Ureter (tissue), 1 donor: Measurements from ENCODE around the gene PTGR3. TPM values are rescaled to one million over a fixed set of nuclear protein-coding genes. Genes with fewer than 3 reads are reported as not detected.

ENCODE experiments used
- DNase-seq: peaks from one replicate; pipeline ENCODE4 v3.0.0-alpha.2; 2020; ENCODE audit warnings: low spot score
- total RNA-seq: library from RNA; stranded (reverse); gene quantifications from one replicate; pipeline ENCODE4 v1.2.4, GENCODE V29; 2023
- donor health status: DM: yes; HTN: yes; CAD: no.

The PTGR3 gene, protein sequence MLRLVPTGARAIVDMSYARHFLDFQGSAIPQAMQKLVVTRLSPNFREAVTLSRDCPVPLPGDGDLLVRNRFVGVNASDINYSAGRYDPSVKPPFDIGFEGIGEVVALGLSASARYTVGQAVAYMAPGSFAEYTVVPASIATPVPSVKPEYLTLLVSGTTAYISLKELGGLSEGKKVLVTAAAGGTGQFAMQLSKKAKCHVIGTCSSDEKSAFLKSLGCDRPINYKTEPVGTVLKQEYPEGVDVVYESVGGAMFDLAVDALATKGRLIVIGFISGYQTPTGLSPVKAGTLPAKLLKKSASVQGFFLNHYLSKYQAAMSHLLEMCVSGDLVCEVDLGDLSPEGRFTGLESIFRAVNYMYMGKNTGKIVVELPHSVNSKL
- total RNA-seq, result 31.5 TPM

DNA sequence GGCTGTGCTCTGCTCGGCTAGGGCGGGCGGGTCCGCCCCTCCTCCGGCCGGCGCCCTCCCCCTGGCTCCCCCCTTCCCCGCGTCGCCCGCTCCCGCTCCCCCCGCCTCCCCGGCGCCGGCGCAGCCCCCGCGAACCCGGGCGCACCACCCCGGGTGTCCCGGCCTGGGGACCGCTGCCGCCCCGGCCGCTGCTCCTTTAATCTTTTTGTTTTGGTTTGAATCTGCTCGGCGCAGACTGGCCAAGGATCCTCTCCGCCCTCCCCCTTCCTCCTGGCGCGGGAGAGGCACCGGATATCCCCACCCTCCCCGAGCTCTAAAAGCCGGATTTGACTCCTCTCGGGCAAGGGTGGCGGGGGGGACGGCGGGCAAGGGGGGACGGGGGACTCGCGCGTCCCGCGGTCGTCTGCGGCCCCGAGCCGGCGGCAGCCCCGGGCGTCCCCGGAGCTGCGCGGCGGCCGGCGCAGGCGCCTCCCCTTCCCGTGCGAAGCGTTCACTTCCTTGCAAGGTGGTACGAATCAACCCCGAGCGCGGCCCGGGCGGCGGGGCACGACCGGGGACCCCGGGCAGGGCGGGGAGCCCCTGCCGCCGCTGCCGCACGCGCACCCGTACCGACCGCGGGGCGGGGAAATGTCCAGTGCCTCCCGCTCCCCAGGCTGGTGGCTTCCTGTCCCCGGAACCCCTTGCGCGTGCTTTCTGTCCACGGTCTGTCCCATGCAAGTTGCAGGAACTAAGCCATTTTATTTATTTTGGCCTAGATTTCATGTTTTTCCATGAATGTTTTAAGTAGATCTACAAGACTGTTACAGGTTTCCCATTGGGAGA is at the start of gene PTGR3:
Gene PTGR3 (minus strand): TSS at position 11 of the 822 bp plus-strand sequence. CDS start 81 bp downstream, outside the sequence.
- DNase-seq, result peak; percentile 91

DNA sequence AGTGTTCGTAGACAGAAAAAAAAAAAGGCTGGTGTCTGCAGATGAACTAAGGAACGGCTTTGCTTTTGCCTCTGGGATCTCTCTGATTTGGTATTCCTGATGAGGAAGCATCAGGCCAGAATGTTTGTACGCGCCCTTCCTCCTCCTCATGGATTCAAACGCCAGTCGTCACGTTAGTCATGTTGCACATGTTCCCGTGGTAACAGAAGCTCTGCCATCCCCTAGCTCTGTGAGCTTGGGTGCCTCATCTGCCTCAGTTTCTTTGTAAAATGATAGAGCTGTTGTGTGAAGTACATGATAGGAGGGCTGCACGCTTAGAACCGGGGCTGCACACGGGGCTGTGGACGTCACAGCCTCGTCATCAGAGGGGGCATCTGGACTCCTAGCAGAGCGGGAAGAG is 48.7 kb upstream of the PTGR3 start:
- DNase-seq, result no peak

DNA sequence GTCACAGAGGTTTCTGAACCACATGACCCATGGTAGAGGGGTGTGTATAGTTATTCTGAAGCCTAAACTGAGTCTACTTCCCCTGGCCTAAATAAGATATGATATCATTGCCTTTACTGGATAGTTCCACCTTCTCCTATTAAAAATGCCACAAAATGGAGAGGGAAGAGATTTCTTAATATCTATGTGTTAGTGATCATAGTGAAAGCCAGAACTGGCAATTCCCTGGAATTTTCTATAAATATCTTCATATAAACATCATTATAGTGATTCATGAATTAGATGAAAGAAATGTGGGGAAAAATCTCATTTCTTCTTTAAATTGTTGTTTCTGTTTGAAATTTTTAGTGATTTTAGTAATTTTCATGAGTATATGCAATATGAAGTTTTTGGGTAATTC is 47.4 kb upstream of the PTGR3 start:
- DNase-seq, result no peak

DNA sequence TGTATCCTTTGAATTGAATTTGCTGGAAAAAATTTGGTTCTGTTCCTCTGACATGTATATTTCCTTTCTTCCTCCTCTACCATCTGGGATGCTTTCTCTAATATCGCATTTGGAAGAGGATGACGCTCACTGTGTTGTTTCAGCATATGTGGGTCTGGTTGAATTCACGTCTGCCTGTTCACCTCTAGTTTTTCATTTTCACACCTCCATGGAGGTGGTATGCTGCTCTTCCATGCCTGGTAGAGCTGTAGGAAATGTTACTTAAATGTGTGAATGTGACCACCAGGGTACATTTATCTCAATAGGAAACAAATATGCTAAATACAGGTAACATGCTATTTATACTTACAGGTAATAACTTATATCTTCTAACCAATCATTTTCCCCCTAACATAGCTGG is 46.2 kb upstream of the PTGR3 start:
- no peak for DNase-seq

DNA sequence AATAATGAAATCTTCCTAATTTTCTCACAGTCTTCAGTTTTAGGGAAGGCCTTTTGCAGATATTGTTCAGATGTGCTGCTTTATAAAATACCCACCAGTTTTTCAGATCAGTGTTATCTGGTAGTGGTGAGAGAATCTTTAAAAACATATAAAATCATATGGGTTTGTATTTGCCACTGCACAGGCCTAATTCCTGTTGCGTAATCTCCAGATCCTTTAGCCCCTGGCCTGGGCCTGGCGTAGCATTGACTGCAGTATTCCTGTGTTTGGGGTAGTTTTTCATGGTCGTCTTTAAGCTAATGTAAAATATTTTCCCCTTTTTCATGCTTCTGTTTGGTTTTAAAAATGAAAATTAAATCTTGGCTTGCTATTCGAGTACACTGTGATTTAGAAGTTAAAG is 44.8 kb upstream of the PTGR3 start:
- no peak for DNase-seq

DNA sequence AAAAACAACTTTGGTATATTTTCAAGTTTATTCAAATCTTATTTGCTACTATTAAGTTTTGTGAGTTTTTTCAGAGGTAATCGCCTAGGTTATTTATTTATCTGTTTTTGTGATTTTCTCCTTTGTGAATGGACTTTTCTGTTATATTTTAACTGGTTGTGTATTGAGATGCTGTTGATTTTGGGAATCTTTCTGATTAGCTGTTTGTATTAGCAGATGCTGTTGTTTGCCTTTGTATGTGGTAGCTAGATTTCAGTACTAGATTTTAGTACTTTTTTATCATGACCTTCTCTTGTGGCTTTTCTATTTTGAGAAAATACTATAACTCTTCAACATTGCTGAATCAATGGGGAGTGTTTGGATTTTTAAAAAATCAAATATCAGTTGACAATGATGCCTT is 44.1 kb upstream of the PTGR3 start:
- DNase-seq, result no peak

DNA sequence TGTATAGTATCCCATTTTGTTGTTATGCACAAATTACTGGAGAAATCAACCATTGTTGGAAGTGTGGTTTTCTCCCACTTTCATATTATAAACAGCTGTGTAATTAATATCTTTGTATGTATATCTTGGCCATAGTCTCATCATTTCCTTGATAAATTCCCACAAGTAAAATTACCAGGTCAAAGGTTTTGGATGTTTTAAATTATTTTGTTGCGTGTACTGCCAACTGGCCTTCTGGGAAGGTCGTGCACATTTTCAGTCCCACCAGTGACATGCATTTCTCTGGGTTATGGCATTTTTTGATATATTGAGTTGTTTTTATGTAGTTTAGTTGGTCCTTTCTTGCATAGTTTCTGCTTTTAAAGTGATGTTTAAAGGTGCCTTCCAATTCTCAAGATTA is 43.2 kb upstream of the PTGR3 start:
- DNase-seq, result no peak

DNA sequence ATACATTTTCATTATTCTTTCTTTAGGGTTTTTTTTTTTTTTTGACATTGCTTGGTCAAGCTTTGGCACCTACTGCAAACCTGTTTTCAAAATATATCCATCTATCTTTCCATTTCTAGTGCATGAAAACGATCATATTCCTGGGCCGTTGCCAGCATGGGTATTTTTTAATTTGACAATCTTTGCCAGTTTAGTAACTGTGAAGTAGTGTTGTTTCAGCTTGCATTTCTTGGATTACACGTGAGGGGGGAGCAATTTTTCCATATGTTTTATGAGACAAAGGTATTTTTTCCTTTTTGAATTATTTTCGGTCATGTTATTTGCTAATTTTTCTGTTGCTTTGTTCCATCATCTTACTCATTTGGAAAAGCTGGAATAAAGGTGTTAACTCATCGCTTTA is 42.5 kb upstream of the PTGR3 start:
- no peak for DNase-seq

DNA sequence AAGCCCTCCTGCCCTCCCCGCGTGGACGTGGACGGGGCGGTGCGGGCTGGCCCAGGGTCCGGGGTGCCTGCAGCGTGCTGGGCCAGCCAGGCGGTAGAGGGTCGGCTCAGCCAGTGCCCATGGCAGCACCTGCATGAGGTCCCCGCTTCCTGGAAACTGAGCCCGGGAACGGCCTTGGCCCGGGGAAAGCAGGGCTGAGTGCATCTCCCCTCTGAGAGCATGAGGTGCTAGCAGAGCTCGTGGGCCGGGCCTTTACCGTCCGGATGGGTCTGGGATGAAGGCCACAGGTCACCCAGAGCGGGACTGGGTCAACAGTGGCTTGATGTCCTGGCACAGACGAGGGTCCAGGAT is 41.5 kb upstream of the PTGR3 start:
- no peak for DNase-seq

DNA sequence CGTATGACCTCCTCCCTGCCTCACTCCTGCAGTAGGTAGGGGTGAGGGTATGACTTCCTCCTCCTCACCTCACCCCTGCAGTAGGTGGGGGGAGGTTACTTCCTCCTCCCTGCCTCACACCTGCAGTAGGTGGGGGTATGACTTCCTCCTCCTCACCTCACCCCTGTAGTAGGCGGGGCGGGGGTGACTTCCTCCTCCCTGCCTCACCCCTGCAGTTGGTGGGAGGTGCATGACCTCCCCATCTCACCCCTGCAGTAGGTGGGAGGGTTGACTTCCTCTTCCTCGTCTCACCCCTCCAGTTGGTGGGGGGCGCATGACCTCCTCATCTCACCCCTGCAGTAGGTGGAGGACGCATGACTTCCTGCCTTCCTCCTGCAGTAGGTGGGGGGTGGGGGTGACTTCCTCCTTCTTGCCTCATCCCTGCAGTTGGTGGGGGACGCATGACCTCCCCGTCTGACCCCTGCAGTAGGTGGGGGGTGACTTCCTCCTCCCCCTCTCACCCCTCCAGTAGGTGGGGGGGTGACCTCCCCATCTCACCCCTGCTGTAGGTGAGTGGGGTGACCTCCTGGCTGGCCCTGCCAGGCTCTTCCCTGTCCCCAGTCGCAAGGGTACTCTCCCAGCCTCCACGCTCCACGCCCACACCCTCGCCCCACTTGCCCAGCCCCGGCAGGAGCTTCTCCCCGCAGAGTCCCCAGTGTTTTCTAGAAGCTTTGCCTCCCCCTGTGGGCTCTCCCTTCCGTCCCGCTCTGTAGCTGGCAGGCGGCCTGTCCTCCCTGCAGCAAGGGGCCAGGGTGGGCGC is 40.9 kb upstream of the PTGR3 start:
- DNase-seq, result no peak

DNA sequence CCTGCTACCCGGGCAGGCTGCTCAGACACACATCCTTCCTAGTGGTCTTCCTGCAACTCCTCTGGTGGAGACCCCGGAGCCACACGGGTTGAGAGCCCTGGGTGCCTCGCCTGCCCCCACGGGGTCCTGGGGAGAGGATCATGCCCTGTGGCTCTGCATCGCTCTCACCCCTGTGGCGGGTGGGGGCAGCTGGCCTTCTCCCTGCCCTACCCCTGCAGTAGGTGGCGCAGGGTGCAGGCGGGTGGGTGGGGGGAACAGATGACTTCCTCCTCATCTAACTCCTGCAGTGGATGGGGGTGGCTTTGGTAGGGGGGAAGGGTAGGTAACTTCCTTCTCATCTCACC is 40.2 kb upstream of the PTGR3 start:
- DNase-seq, result no peak

DNA sequence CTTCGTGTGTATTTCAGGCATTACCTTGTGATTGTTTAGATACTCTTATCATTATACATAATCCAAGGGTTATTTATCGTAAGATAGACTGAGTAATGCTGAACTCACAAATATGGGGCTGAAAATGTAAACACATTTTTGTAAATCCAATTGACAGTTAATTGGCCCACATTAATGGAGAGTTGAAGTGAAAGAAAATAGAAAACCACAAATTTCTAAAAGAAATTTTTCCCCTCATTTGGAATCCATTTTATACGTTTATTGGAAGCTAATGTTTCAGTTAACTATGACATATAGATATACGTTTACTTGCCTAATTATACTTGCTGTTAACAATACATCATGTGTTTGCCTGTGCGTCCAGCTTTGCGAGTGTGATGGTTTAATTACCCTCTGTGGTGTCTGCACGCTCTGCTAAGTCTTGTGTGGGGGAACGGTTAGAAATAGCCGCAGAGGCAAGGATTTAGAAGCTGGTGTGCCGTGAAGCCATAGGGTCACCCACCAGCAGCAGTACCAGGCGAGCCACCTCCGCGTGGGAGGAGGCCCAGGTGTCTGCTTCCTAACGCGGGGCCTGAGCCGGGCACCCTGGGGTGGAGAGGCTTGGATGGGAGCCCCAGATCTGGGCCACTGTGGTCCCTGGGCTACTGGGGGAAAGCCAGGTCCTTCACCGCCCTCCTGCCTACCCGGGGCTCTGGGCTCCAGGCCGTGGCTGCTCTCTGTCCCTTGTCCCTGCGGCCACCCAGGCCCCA is 39.7 kb upstream of the PTGR3 start:
- DNase-seq, result no peak

DNA sequence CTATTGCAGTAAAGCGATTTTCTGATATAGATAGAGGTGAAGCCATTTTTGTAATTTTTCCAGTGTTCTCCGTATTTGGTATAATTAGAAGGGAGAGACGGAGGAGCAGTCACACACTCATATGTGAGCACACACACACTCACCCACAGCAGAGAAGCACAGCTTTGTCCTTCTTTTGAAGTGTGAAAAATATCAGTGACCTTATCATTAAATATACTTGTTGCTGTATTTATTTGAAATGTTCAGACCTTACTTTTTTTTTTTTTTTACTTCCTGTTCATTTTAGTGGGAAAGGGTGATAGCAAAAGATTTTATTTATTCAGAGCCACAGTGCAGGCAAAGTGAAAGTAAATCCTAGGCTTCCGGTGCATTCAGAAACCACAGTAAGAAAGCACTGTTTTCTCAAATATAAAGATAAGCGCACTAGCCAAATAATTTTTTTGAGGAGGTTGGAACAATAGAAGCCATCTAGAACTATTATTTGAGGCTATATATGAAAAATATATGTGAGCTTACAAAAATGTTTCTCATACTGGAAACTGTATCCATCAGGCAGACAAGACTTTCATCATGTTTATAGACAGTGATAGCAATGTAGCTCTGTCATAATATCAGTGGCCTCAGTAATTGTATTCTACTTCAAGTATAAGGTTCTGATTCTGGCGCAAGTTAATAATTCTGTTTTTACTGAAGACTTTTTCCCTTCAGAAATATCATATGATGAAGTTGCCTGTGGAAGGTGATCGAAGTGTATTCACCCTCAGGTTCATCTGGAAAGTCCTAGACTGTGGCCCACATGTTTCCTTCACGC is 38.9 kb upstream of the PTGR3 start:
- DNase-seq, result no peak

DNA sequence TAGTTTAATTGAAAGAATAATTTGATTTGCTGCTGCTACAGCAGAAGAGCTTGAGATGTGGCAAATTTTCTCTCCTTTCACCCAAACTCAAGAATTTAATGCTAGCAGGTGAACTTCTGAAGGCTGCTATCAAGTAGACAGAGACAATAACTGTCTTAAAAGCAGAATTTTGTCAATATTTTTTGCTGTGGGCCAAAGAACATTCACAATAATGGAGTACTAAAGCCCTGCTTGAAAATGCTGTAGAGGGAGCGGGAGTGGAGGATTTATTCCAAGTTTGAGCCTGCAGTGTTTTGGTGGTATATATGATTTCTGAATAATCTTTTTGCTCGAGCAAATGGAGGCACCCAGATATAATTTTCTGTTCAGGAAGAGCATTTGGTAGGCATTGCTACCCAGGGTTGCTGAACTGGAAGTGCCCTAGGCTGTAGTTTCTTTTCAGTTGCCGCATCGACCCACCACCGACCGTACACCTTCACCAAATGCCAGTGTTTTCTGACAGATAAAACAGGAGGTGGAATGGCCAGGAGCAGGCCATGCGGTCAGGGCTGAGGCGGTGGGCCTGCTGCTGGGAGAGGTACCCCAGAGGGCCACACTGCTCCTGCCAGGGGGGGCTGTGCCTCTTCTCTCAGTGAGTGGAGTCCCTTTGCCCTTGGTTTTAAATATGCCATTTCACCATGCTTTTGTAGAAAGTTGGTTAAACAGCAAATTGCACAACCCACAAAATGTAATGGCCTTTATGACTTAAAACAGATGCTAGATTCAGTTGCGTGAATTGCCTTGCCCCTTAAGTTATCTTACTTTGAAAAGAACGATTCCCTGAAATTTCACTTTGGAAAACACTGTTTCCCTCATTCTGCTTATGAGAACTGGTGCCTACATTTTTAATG is 38.0 kb upstream of the PTGR3 start:
- no peak for DNase-seq

DNA sequence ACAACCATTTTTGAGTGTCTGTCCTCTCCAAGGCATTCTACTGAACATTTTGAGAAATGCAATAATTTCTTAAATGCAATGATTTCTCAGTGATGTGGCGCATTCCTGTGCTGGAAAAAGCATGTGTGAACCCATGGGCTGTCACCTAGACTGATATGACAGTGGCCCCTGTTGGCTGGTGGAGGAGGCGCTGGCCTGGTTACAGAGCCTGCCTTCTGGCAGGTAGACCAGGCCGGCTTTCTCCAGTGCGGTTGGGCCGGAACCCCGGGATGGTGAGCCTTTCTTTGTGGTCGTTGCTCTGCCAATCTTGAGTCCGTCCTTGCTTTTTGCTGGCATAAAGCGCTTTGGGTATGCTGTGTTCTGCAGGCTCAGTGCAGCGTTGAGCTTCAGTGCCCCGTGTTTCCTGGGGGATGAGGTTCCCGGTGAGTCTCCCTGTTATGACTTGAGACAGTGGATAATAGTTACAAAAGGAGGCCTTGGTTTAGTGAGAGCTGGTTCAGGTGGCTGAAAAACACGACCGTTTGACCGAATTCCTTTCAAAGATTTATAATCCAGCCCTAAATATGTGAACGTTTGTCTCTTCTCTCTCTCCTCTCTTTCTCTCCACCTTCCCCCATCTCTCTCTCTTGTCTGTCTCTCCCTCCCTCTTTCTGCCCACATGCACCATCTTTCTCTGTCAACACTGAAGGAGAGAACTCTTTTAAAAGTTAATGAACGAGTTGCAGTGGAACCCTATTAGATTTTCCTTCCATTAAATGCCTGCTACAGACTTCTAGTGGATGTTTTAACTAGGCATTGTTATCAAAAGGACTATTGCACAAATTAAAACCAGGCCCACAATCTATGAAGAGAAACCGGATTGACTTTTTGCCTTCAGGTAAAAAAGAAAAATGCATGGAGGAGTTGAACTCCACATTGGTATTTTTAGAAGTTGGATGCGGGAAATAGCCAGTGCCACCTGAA is 35.7 kb upstream of the PTGR3 start:
- peak; percentile 40 for DNase-seq

DNA sequence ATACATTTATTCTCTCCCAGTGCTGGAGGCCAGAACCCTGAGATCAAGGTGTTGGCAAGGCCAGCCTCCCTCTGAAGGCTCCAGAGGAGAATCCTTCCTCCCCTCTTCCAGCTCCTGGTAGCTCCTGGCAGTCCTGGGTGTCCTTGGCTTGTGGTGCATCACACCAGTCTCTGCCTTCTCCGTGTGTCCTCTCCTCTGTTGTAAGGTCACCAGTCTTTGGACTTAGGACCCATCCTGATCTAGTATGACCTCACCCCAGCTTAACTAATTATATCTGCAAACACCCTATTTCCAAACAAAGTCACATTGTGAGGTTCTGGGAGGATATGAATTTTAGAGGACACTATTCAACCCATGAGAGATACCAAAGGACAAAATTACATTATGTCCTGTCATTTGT is 32.8 kb upstream of the PTGR3 start:
- no peak for DNase-seq

DNA sequence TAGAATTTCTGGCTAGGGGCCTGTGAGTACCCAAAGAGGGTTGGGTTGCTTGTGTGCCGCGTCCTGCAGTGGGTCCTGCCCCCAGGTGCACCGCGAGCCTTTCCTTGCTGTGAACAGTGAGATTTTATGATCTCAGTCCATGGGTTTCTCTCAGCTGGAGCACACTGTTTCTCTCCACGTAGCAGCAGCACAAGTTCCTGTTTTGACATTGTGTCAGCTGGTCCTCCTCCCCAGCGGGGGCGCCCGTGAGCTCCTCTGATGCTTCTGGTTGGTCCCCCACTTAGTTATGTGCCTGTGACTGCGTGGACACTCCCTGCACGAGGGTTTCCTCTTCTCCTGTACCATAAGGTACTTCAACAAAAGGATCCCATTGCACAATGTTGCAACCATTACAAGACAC is 31.5 kb upstream of the PTGR3 start:
- no peak for DNase-seq

DNA sequence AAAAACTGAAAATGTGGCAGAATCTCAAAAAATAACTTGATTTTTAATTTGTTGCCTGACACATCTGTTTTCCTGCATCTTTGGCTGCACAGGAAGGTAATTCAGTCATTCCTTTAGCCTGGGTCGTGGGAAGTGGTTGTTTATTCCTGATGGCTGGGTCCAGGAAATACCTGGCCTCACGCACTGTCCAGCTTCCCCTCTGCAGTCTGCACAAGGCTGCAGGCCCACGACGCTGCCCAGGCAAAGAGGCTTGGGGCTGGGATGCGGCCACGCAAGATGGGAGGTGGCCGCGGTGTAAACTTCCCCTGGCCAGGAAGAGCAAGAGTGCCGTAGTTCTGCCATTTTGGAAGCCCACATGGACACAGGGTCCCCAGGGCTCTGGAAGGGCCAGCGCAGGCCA is 29.8 kb upstream of the PTGR3 start:
- DNase-seq, result no peak

DNA sequence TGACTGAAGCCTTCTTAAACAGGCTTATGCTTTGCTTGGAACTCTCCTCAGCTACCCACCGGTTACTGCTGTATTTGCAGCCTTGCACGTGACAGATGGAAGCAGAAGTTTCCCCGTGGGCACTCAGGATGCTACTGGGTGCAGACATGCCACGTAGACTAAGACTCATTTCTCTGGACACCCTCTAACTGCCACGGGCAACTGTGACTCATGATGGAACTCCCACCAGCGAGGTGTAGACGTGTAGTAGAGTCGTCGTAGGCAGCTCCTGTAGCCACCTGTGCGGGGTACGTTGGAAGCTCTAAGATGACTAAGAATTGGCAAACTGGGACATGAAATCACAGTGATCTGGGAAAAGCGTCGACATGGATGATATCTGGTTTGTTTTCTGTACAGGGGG is 29.2 kb upstream of the PTGR3 start:
- DNase-seq, result no peak
